Muscle layer of duodenum (tissue), 2 donors: ENCODE measurements around the gene G3BP2.

Experiments used
- H3K27ac ChIP-seq: one replicate; pipeline ENCODE4 v1.7.0; 2013; ENCODE audit warnings: mild to moderate bottlenecking, low read length
- H3K27me3 ChIP-seq: one replicate; pipeline ENCODE4 v1.7.0; 2013; ENCODE audit warnings: low read depth, mild to moderate bottlenecking, control low read depth, low read length
- H3K36me3 ChIP-seq, 2 donors: one replicate each; pipeline ENCODE4 v1.7.0; 2013; ENCODE audit warnings: low read length in 2 of 2, control low read depth in 1 of 2, mild to moderate bottlenecking in 1 of 2; ENCODE audit not compliant: insufficient read depth in 2 of 2, control insufficient read depth in 1 of 2
- H3K4me1 ChIP-seq, 2 donors: one replicate each; pipeline ENCODE4 v1.7.0; 2013; ENCODE audit warnings: low read length in 2 of 2, mild to moderate bottlenecking in 2 of 2, control low read depth in 1 of 2, moderate library complexity in 1 of 2; ENCODE audit not compliant: insufficient read depth in 2 of 2, control insufficient read depth in 1 of 2
- H3K4me3 ChIP-seq, 2 donors: one replicate each; pipeline ENCODE4 v1.7.0; 2013; ENCODE audit warnings: low read length in 2 of 2, low read depth in 1 of 2, mild to moderate bottlenecking in 1 of 2
- H3K9me3 ChIP-seq, 2 donors: one replicate each; pipeline ENCODE4 v1.7.0; 2013; ENCODE audit warnings: low read length in 2 of 2, control low read depth in 1 of 2, mild to moderate bottlenecking in 1 of 2; ENCODE audit not compliant: control insufficient read depth in 1 of 2
- donor health status: healthy.

Gene G3BP2

DNA sequence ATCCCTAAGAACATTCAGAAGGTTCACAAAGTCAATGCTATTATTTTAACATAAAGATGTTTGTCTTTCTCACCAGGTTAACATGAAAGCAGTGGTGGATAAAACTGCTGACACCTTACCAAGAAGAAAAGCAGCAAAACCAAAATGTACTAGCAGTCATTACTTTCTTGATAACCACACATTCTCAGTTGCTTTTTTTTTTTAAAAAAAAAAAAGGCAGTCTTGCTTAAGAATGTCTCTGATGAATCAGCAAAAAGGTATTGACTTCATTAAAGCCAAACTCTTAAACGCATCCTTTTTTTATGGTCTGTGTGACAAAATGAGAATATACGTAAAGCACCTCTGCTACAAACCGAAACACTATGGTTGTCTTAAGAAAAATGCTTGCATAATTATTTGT, 74.8 kb downstream of the G3BP2 start:
- Histone ChIP-seq H3K27ac (no peak overlapping the region), H3K27me3 (no peaks in the 10 kb centered on the region), H3K36me3 (peaks cover 0 to 4% of the 10 kb centered on the region in 2 donors), H3K4me3 (no peak overlapping the region), H3K4me1 (no peaks in the 10 kb centered on the region), H3K9me3 (no peaks in the 10 kb centered on the region)

DNA sequence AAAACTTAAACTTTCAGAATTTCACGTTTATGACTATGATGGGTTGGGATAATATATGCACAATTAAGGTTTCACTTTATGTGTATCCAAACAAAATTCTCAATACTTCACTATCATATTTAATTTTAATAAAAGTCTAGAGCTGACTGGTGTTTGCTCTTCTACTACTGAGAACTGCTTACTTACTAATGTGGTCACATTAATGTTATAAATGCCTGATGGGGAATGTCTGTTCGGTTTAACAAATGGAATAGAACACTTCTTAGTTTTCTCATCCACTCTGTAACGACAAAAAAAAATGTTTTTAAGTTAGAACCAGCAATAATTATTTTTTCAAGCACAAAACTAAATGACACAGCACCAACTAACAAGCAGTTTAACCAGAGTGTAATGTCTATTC, 77.2 kb downstream of the G3BP2 start:
- H3K9me3 ChIP-seq, result no peaks in the 10 kb centered on the region
- no peak overlapping the region for H3K4me3 ChIP-seq
- peaks cover 0 to 4% of the 10 kb centered on the region in 2 donors for H3K36me3 ChIP-seq
- H3K27me3 ChIP-seq, result no peaks in the 10 kb centered on the region
- H3K27ac ChIP-seq, result no peak overlapping the region
- H3K4me1 ChIP-seq, result no peaks in the 10 kb centered on the region

GRCh38 chr4:75593393-75593792, 79.8 kb downstream of the G3BP2 start:
- H3K9me3 ChIP-seq, result no peaks in the 10 kb centered on the region
- no peak overlapping the region for H3K4me3 ChIP-seq
- H3K36me3 ChIP-seq, result no peaks in the 10 kb centered on the region
- no peaks in the 10 kb centered on the region for H3K27me3 ChIP-seq
- no peak overlapping the region for H3K27ac ChIP-seq
- no peaks in the 10 kb centered on the region for H3K4me1 ChIP-seq
